SK-N-SH (cell line): Measurements from ENCODE around the gene MPP7. TPM values are rescaled to one million over a fixed set of nuclear protein-coding genes. Genes with fewer than 3 reads are reported as not detected.

Source experiments
- CTCF ChIA-PET: fragments of 300-600, 350-600 bp; formaldehyde crosslinking; extraction: SDS; loops from one replicate; lab custom pipeline; 2021; lab: Yijun Ruan, JAX
- POLR2A ChIA-PET: fragments of 350-600 bp; sonication (Branson Sonifier 250); formaldehyde crosslinking; extraction: SDS; loops from one replicate; lab custom pipeline; 2020; ENCODE audit warnings: antibody characterized with exemption, inconsistent platforms; lab: Yijun Ruan, JAX
- DNase-seq: peaks from one replicate; pipeline ENCODE4 v3.0.0; 2012
- H2AFZ ChIP-seq: fragments of 200-600 bp; sonication (generic); 2 replicates; pipeline ENCODE4 v1.8.1; 2016; ENCODE audit warnings: antibody characterized with exemption, mild to moderate bottlenecking, low read depth
- H3F3A ChIP-seq: fragments of 200-600 bp; sonication (generic); replicated peaks from 2 replicates; pipeline ENCODE3; 2016; ENCODE audit warnings: antibody characterized with exemption, mild to moderate bottlenecking; ENCODE audit not compliant: insufficient read depth
- H3K27ac ChIP-seq, 2 experiments: fragments of 200-500 bp in 1 of 2; fragments of 200-600 bp in 1 of 2; sonication (Bioruptor generic) in 1 of 2; sonication (generic), shearing (Covaris generic) in 1 of 2; 2 replicates each; pipeline versions ENCODE4 v1.5.1 to v1.6.1; 2014 to 2016; ENCODE audit warnings: low read depth in 2 of 2, inconsistent platforms in 1 of 2, low read length in 1 of 2, mild to moderate bottlenecking in 1 of 2, mixed read lengths in 1 of 2
- H3K27me3 ChIP-seq: fragments of 200-600 bp; sonication (generic), shearing (Covaris generic); 2 replicates; pipeline ENCODE4 v1.6.1; 2016; ENCODE audit warnings: mixed run types; ENCODE audit not compliant: insufficient read depth
- H3K36me3 ChIP-seq, 2 experiments: fragments of 200-500 bp in 1 of 2; fragments of 200-600 bp in 1 of 2; sonication (Bioruptor generic) in 1 of 2; sonication (generic) in 1 of 2; replicated peaks in 1 of 2; 2 replicates each; pipeline versions ENCODE3 to v1.5.1; 2014 to 2016; ENCODE audit warnings: low read length in 1 of 2, mild to moderate bottlenecking in 1 of 2; ENCODE audit not compliant: insufficient read depth in 2 of 2, control insufficient read depth in 1 of 2
- H3K4me1 ChIP-seq, 2 experiments: fragments of 200-500 bp in 1 of 2; fragments of 200-600 bp in 1 of 2; sonication (Bioruptor generic) in 1 of 2; sonication (generic), shearing (Covaris generic) in 1 of 2; 2 replicates each; pipeline versions ENCODE4 v1.5.1 to v1.6.1; 2014 to 2016; ENCODE audit warnings: low read depth in 1 of 2, low read length in 1 of 2, mixed run types in 1 of 2; ENCODE audit not compliant: insufficient read depth in 2 of 2, control insufficient read depth in 1 of 2
- H3K4me2 ChIP-seq: fragments of 200-600 bp; sonication (generic), shearing (Covaris generic); 2 replicates; pipeline ENCODE4 v1.6.1; 2017; ENCODE audit warnings: mixed run types
- H3K4me3 ChIP-seq, 2 experiments: fragments of 200-500 bp in 1 of 2; fragments of 200-600 bp in 1 of 2; sonication (Bioruptor generic) in 1 of 2; sonication (generic), shearing (Covaris generic) in 1 of 2; 2 replicates each; pipeline versions ENCODE4 v1.5.1 to v1.8.1; 2014 to 2016; ENCODE audit warnings: low read depth in 2 of 2, inconsistent platforms in 1 of 2, low read length in 1 of 2, mild to moderate bottlenecking in 1 of 2, mixed read lengths in 1 of 2, moderate library complexity in 1 of 2
- H3K79me2 ChIP-seq: fragments of 200-600 bp; sonication (generic); 2 replicates; pipeline ENCODE4 v1.8.1; 2017; ENCODE audit warnings: mild to moderate bottlenecking; ENCODE audit not compliant: insufficient read depth
- H3K9ac ChIP-seq: fragments of 200-600 bp; sonication (generic); 2 replicates; pipeline ENCODE4 v1.6.1; 2017; ENCODE audit warnings: mixed run types
- H3K9me2 ChIP-seq: fragments of 200-600 bp; sonication (generic); 2 replicates; pipeline ENCODE4 v1.6.1; 2017; ENCODE audit warnings: mixed run types
- H3K9me3 ChIP-seq: fragments of 200-600 bp; sonication (generic); 2 replicates; pipeline ENCODE4 v1.6.1; 2017; ENCODE audit warnings: mixed run types, mild to moderate bottlenecking, moderate library complexity
- H4K20me1 ChIP-seq: fragments of 200-600 bp; sonication (generic); 2 replicates; pipeline ENCODE4 v1.6.1; 2017; ENCODE audit warnings: mild to moderate bottlenecking, mixed run types; ENCODE audit not compliant: insufficient read depth
- ELF1 ChIP-seq: IDR thresholded peaks from 2 replicates; pipeline ENCODE4 v1.4.0; 2012
- EP300 ChIP-seq, 2 experiments: IDR thresholded peaks; 2 replicates each; pipeline versions ENCODE4 v1.4.0 to v1.6.1; 2012; ENCODE audit warnings: borderline replicate concordance in 1 of 2, low read depth in 1 of 2, low read length in 1 of 2
- EZH2phosphoT487 ChIP-seq: fragments of 200-600 bp; sonication (generic); IDR thresholded peaks from 2 replicates; pipeline ENCODE4 v1.6.1; 2017; ENCODE audit warnings: low read depth, mixed run types, mild to moderate bottlenecking, antibody characterized with exemption, moderate library complexity, borderline replicate concordance
- FOXJ3 ChIP-seq: sonication (generic); formaldehyde crosslinking; IDR thresholded peaks from 2 replicates; pipeline ENCODE4 v1.5.1; 2020; ENCODE audit warnings: mild to moderate bottlenecking, missing genetic modification reagents
- FOXM1 ChIP-seq: IDR thresholded peaks from 2 replicates; pipeline ENCODE4 v1.4.0; 2012; ENCODE audit warnings: low read depth, mild to moderate bottlenecking
- IRF3 ChIP-seq: fragments of 150-350 bp; IDR thresholded peaks from 2 replicates; pipeline ENCODE4 v1.6.1; 2016; ENCODE audit warnings: mild to moderate bottlenecking, low read depth, low read length
- MEF2A ChIP-seq: IDR thresholded peaks from 2 replicates; pipeline ENCODE4 v1.4.0; 2012; ENCODE audit warnings: low read depth, borderline replicate concordance
- MXI1 ChIP-seq: IDR thresholded peaks from 2 replicates; pipeline ENCODE4 v1.6.1; 2012; ENCODE audit warnings: mild to moderate bottlenecking, low read depth, low read length, improper control_type of control experiment
- NRF1 ChIP-seq: IDR thresholded peaks from 2 replicates; pipeline ENCODE4 v1.6.1; 2012; ENCODE audit warnings: low read depth, mild to moderate bottlenecking, low read length
- POLR2AphosphoS5 ChIP-seq: IDR thresholded peaks from 2 replicates; pipeline ENCODE4 v1.6.1; 2012; ENCODE audit warnings: low read depth, low read length
- RAD21 ChIP-seq: IDR thresholded peaks from 2 replicates; pipeline ENCODE4 v1.6.1; 2012; ENCODE audit warnings: mild to moderate bottlenecking, low read length
- RCOR1 ChIP-seq: fragments of 150-350 bp; IDR thresholded peaks from 2 replicates; pipeline ENCODE4 v1.6.1; 2017; ENCODE audit warnings: antibody characterized with exemption, low read length
- RFX5 ChIP-seq: IDR thresholded peaks from 2 replicates; pipeline ENCODE4 v1.6.1; 2012; ENCODE audit warnings: mild to moderate bottlenecking, improper control_type of control experiment, low read length
- RXRA ChIP-seq: IDR thresholded peaks from 2 replicates; pipeline ENCODE4 v1.4.0; 2012; ENCODE audit warnings: low read depth, mild to moderate bottlenecking, borderline replicate concordance
- SIN3A ChIP-seq: IDR thresholded peaks from 2 replicates; pipeline ENCODE4 v1.6.1; 2012; ENCODE audit warnings: low read depth, mild to moderate bottlenecking, low read length, moderate library complexity, borderline replicate concordance
- TAF1 ChIP-seq: IDR thresholded peaks from 2 replicates; pipeline ENCODE4 v1.6.1; 2012; ENCODE audit warnings: low read depth, mild to moderate bottlenecking, low read length, moderate library complexity, borderline replicate concordance
- TCF12 ChIP-seq: IDR thresholded peaks from 2 replicates; pipeline ENCODE4 v1.4.0; 2012
- YY1 ChIP-seq: IDR thresholded peaks from 2 replicates; pipeline ENCODE4 v1.4.0; 2012; ENCODE audit warnings: low read depth, mild to moderate bottlenecking
- WGBS: methylation state at CpG from one replicate; pipeline ENCODE4 v1.1.6; 2017; ENCODE audit warnings: low lambda C conversion rate; 5-methylcytosine and 5-hydroxymethylcytosine counted together
- polyA plus RNA-seq, 3 experiments: library from polyadenylated mRNA; depleted of rRNA; stranded (reverse); fragments of >200 nt; gene quantifications; 2 replicates each; pipeline ENCODE4 v1.2.3, GENCODE V29; 2012
- TF ChIP-seq, protein P1 (sequence below): IDR thresholded peaks from 2 replicates; pipeline ENCODE4 v1.4.0; 2012; ENCODE audit warnings: low read depth, borderline replicate concordance

The MPP7 gene
- polyA plus RNA-seq, 1 of the 3 experiments (the other 2 are of a cell fraction), result not detected

- TF ChIP-seq EP300 (IDR thresholded peaks at IDR 0.05; ENCODE audit: borderline replicate concordance in 1 of 2, low read depth in 1 of 2, low read length in 1 of 2), result no peak
- no peak for TF ChIP-seq FOXJ3
- TF ChIP-seq RCOR1, result no peak
- no peak for TF ChIP-seq SIN3A
- no peak for TF ChIP-seq FOXM1
- TF ChIP-seq TAF1, result no peak
Observed at GRCh38 chr10:28318626-28319025, 15.8 kb upstream of the MPP7 start (continued).

DNA sequence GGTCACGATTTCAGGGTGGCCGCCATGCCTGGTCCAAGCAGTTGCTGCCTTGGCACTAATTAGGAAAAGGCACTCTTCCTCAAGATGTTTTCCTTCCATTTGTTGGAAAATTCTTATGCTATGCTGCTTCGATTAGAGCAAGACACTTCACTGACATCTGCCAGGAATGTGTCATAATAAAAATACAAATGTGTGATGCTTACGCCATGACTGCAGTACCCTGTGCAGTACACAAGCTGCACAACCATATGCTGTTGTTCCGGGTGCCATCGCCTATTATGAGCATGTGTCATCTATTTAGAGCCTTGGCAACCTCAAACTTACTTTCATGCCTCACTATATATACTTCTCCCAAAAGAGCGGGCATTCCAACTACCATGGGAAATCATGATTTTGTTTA, 14.9 kb upstream of the MPP7 start:
- H4K20me1 ChIP-seq, result no peaks in the 10 kb centered on the region
- no peaks in the 10 kb centered on the region for H3K9me2 ChIP-seq
- TF ChIP-seq POLR2AphosphoS5 (no peak), RAD21 (no peak)
- H3K27me3 ChIP-seq, result peaks cover 30% of the 10 kb centered on the region
- no peaks in the 10 kb centered on the region for H3F3A ChIP-seq
- H3K9me3 ChIP-seq, result no peaks in the 10 kb centered on the region
- no peaks in the 10 kb centered on the region for H3K4me1 ChIP-seq
- H2AFZ ChIP-seq, result no peak overlapping the region
- H3K27ac ChIP-seq, result no peak overlapping the region
- no peak overlapping the region for H3K4me2 ChIP-seq
- H3K9ac ChIP-seq, result no peak overlapping the region
- no peak for DNase-seq
- H3K79me2 ChIP-seq, result no peaks in the 10 kb centered on the region
- POLR2A ChIA-PET, result no interaction called here
- no peaks in the 10 kb centered on the region for H3K36me3 ChIP-seq
- CTCF ChIA-PET, result no interaction called here
- H3K4me3 ChIP-seq, result no peak overlapping the region
- 5% methylated on average over 7 of the region's 7 CpGs for WGBS

DNA sequence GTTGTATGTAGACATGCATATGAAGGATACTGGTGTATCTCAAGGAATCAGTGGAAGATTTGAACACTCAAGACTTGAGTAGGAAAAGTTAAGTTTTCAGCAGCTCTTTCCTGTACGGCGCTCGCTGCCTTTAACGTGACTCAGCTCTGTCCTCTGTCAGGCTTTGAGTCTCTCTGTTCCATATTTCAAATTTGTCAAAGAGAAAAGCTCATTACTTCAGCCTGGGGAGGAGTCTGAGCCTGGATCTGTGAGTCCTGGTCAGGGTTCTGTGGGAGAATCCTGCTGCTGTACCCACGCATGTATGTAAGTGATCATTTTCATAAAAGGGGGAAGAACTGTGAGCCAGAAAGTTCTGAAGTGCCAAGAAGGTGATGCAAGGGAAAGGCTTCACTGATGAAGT, 13.8 kb upstream of the MPP7 start:
- Histone ChIP-seq H3K27ac (no peak overlapping the region), H3K9ac (no peak overlapping the region), H3K4me3 (no peak overlapping the region), H3K27me3 (peaks cover 30% of the 10 kb centered on the region), H3K9me3 (no peaks in the 10 kb centered on the region), H2AFZ (no peak overlapping the region), H3K9me2 (no peaks in the 10 kb centered on the region), H3K4me2 (no peak overlapping the region), H3K79me2 (no peaks in the 10 kb centered on the region), H3F3A (no peaks in the 10 kb centered on the region), H3K36me3 (no peaks in the 10 kb centered on the region), H3K4me1 (no peaks in the 10 kb centered on the region), H4K20me1 (no peaks in the 10 kb centered on the region)
- DNase-seq, result no peak
- CTCF ChIA-PET, result no interaction called here
- 37% methylated on average over 5 of the region's 5 CpGs for WGBS
- POLR2A ChIA-PET, result no interaction called here
- TF ChIP-seq YY1, result no peak
- TF ChIP-seq RXRA, result no peak
- no peak for TF ChIP-seq RFX5

GRCh38 chr10:28315140-28315539, 12.3 kb upstream of the MPP7 start:
- no peaks in the 10 kb centered on the region for H3K4me1 ChIP-seq
- 20% methylated on average over 4 of the region's 4 CpGs for WGBS
- no peak overlapping the region for H3K4me2 ChIP-seq
- H3K9ac ChIP-seq, result no peak overlapping the region
- H4K20me1 ChIP-seq, result no peaks in the 10 kb centered on the region
- no peaks in the 10 kb centered on the region for H3K9me2 ChIP-seq
- no peak for DNase-seq
- H3K4me3 ChIP-seq, result no peak overlapping the region
- no peaks in the 10 kb centered on the region for H3K9me3 ChIP-seq
- ChIA-PET CTCF (no interaction called here), POLR2A (no interaction called here)
- no peak overlapping the region for H3K27ac ChIP-seq
- H3F3A ChIP-seq, result no peaks in the 10 kb centered on the region
- H3K79me2 ChIP-seq, result no peaks in the 10 kb centered on the region
- H3K36me3 ChIP-seq, result no peaks in the 10 kb centered on the region
- peaks cover 29% of the 10 kb centered on the region; the same call in 1 of the 2 replicates for H3K27me3 ChIP-seq
- no peak overlapping the region for H2AFZ ChIP-seq
- TF ChIP-seq MEF2A (no peak), RAD21 (no peak), IRF3 (no peak), EZH2phosphoT487 (no peak), RFX5 (no peak), FOXM1 (no peak), NRF1 (no peak), ELF1 (no peak), RCOR1 (no peak), TCF12 (no peak), MXI1 (no peak), SIN3A (no peak), POLR2AphosphoS5 (no peak)
- TF ChIP-seq, protein P1, sequence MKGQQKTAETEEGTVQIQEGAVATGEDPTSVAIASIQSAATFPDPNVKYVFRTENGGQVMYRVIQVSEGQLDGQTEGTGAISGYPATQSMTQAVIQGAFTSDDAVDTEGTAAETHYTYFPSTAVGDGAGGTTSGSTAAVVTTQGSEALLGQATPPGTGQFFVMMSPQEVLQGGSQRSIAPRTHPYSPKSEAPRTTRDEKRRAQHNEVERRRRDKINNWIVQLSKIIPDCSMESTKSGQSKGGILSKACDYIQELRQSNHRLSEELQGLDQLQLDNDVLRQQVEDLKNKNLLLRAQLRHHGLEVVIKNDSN, result no peak
